ENCODE measurements around the gene PDE3B. TPM values are rescaled to one million over a fixed set of nuclear protein-coding genes. Genes with fewer than 3 reads are reported as not detected.
"Not testable (repeated sequence)": the region's sequence is repeated elsewhere in the genome, so short reads cannot be mapped to it uniquely, and the experiment has no call there.

Gene PDE3B
- total and polyA plus RNA-seq, 2 experiments from 2014 or later, result 6.4 to 16.9 TPM

DNA sequence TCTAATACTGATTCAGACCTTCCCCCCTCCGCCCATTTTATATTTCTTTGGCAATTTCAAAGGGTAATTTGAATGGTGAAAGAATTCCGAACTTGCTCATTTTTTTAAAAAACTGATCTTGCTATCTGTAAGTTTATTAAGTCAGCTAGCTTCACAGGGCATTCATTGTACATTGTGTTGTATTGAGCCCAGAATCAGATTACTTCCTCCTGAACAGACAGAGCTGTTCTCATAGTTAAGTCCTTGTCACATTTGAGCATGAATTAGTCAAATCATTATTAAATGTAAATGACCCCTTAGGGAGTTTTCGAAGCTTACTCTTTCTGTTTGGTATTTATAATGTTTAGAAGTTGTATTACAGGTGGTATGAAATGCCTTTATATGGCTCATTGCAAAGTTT lies 214.0 kb downstream of the PDE3B start:
- H3K27ac ChIP-seq, result no peak overlapping the region
- H3K4me1 ChIP-seq (ENCODE audit: low read depth), result no peaks in the 10 kb centered on the region
- TF ChIP-seq, protein P1, sequence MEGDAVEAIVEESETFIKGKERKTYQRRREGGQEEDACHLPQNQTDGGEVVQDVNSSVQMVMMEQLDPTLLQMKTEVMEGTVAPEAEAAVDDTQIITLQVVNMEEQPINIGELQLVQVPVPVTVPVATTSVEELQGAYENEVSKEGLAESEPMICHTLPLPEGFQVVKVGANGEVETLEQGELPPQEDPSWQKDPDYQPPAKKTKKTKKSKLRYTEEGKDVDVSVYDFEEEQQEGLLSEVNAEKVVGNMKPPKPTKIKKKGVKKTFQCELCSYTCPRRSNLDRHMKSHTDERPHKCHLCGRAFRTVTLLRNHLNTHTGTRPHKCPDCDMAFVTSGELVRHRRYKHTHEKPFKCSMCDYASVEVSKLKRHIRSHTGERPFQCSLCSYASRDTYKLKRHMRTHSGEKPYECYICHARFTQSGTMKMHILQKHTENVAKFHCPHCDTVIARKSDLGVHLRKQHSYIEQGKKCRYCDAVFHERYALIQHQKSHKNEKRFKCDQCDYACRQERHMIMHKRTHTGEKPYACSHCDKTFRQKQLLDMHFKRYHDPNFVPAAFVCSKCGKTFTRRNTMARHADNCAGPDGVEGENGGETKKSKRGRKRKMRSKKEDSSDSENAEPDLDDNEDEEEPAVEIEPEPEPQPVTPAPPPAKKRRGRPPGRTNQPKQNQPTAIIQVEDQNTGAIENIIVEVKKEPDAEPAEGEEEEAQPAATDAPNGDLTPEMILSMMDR (IDR thresholded peaks at IDR 0.05; ENCODE audit: low read depth, low read length), result no peak
- H3K36me3 ChIP-seq, result no peaks in the 10 kb centered on the region
- no peaks in the 10 kb centered on the region for H3K27me3 ChIP-seq
- DNase-seq (ENCODE audit: low read depth in 1 of 2, low spot score in 1 of 2), result no peak
- H3K9me3 ChIP-seq (ENCODE audit: low read depth), result no peaks in the 10 kb centered on the region
- H3K4me3 ChIP-seq, result no peak overlapping the region

DNA sequence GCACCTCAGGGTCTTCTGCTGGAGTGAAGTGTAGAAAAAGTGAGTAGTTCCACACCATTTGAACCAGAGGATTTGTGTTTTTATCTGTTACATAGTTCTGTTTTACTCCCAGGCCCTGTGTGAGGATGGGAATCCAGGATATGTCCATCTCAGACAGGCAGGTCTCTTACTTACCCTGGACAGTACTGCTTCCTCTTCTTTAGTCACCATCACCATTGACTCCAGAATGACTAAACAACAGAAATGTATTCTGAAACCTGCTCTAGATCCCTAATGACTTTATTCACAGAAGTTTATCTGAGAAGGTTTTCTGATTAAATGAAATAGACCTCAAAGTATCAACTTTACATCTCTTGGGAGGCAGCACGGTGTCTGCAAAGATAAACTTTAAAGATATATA lies 214.8 kb downstream of the PDE3B start:
- Histone ChIP-seq H3K9me3 (ENCODE audit: low read depth) (no peaks in the 10 kb centered on the region), H3K27ac (no peak overlapping the region), H3K36me3 (no peaks in the 10 kb centered on the region), H3K4me1 (ENCODE audit: low read depth) (no peaks in the 10 kb centered on the region), H3K4me3 (no peak overlapping the region), H3K27me3 (no peaks in the 10 kb centered on the region)
- TF ChIP-seq, protein P1 (IDR thresholded peaks at IDR 0.05; ENCODE audit: low read depth, low read length), result no peak
- no peak for DNase-seq (ENCODE audit: low read depth in 1 of 2, low spot score in 1 of 2)

DNA sequence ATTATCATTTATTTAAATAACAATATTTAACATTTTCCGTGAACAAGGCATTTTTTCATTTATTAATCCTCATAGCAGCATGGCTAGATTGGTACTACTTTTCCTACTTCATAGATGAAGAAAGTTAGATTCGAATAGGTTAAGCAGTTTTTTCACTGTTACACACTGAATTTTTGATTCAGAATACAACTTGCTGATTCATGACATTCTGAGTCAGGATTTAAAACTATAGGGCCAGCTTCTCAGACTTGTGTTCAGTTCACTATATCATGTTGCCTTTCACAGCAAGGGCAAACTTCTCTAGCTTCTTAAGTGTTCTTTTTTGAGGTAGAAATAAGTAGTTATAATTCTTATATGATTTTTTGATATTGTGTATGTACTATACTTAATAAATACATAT lies 216.9 kb downstream of the PDE3B start:
- H3K27me3 ChIP-seq, result no peaks in the 10 kb centered on the region
- no peaks in the 10 kb centered on the region for H3K36me3 ChIP-seq
- H3K27ac ChIP-seq, result no peak overlapping the region
- no peaks in the 10 kb centered on the region for H3K9me3 ChIP-seq (ENCODE audit: low read depth)
- no peak overlapping the region for H3K4me3 ChIP-seq
- no peak for DNase-seq (ENCODE audit: low read depth in 1 of 2, low spot score in 1 of 2)
- no peaks in the 10 kb centered on the region for H3K4me1 ChIP-seq (ENCODE audit: low read depth)
- TF ChIP-seq, protein P1 (IDR thresholded peaks at IDR 0.05; ENCODE audit: low read depth, low read length), result no peak

DNA sequence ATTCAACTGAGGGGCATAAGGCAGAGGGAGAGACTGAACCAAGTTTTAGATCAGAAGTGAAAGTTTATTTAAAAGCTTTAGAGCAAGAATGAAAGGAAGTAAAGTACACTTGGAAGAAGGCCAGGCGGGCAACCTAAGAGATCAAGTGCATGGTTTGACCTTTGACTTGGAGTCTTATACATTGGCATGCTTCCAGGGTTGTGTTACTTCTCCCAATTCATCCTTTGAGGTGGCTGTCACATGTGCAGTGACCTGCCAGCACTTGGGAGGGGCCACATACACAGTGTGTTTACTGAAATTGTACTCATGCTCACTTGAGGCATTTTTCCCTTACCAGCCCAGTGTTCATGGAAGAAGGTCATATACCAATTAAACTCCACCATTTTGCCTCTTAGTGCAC lies 218.1 kb downstream of the PDE3B start:
- Histone ChIP-seq H3K27me3 (no peaks in the 10 kb centered on the region), H3K9me3 (ENCODE audit: low read depth) (no peaks in the 10 kb centered on the region), H3K36me3 (no peaks in the 10 kb centered on the region), H3K27ac (no peak overlapping the region), H3K4me3 (no peak overlapping the region), H3K4me1 (ENCODE audit: low read depth) (no peaks in the 10 kb centered on the region)
- no peak for DNase-seq (ENCODE audit: low read depth in 1 of 2, low spot score in 1 of 2)
- TF ChIP-seq, protein P1 (IDR thresholded peaks at IDR 0.05; ENCODE audit: low read depth, low read length), result no peak

- H3K36me3 ChIP-seq; H3K4me1 ChIP-seq (ENCODE audit: low read depth); H3K27me3 ChIP-seq; H3K27ac ChIP-seq; DNase-seq (ENCODE audit: low read depth in 1 of 2, low spot score in 1 of 2); H3K9me3 ChIP-seq (ENCODE audit: low read depth); H3K4me3 ChIP-seq: not testable (repeated sequence)
Measured at GRCh38 chr11:14863775-14864174, 220.2 kb downstream of the PDE3B start.

DNA sequence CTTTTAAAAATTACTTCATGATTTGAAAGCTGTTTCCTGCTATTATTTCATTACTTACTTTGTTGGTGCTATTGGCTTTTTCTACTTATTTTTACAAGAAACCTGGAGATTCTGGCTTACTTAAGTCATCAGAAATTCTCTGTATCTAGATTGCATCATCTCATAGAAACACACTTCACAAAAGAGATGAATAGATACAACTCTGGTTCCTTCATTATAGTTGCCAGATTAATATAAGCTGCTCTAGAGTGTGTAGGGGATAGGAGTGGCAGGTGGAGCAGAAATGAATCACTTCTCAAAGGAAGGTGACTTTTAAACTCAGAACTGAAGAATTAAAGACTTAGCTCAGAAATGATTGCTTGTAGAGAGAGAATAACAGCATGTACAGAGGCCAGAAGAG lies 228.4 kb downstream of the PDE3B start:
- no peaks in the 10 kb centered on the region for H3K9me3 ChIP-seq (ENCODE audit: low read depth)
- H3K27ac ChIP-seq, result no peak overlapping the region
- H3K27me3 ChIP-seq, result no peaks in the 10 kb centered on the region
- no peaks in the 10 kb centered on the region for H3K4me1 ChIP-seq (ENCODE audit: low read depth)
- H3K4me3 ChIP-seq, result no peak overlapping the region
- TF ChIP-seq, protein P1 (IDR thresholded peaks at IDR 0.05; ENCODE audit: low read depth, low read length), result no peak
- DNase-seq (ENCODE audit: low read depth in 1 of 2, low spot score in 1 of 2), result no peak
- peaks cover 4% of the 10 kb centered on the region for H3K36me3 ChIP-seq
